ENCODE data around the gene RYR3.

The RYR3 gene

DNA sequence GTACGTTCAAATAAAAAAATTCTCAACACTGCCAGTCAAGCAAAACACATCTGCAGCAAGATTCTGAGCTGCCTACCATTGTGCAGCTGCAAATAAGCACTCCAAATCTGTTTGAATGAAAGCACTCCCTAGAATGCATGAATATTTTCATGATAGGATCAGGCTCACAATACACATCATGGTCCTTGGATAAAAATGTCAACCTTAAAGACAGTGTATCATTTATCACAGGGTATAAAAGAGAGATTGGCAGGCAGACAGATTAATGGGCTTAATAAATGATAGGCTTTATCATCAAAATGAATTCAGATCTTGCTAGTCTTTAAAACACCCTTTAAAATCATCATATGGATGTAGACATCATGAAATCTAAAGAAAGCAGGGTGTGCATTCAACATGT, 9.2 kb downstream of the RYR3 start:
- TF ChIP-seq, protein P1, sequence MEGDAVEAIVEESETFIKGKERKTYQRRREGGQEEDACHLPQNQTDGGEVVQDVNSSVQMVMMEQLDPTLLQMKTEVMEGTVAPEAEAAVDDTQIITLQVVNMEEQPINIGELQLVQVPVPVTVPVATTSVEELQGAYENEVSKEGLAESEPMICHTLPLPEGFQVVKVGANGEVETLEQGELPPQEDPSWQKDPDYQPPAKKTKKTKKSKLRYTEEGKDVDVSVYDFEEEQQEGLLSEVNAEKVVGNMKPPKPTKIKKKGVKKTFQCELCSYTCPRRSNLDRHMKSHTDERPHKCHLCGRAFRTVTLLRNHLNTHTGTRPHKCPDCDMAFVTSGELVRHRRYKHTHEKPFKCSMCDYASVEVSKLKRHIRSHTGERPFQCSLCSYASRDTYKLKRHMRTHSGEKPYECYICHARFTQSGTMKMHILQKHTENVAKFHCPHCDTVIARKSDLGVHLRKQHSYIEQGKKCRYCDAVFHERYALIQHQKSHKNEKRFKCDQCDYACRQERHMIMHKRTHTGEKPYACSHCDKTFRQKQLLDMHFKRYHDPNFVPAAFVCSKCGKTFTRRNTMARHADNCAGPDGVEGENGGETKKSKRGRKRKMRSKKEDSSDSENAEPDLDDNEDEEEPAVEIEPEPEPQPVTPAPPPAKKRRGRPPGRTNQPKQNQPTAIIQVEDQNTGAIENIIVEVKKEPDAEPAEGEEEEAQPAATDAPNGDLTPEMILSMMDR (IDR thresholded peaks at IDR 0.05; ENCODE audit: borderline replicate concordance, insufficient read depth, low read depth, low read length) = no peak

DNA sequence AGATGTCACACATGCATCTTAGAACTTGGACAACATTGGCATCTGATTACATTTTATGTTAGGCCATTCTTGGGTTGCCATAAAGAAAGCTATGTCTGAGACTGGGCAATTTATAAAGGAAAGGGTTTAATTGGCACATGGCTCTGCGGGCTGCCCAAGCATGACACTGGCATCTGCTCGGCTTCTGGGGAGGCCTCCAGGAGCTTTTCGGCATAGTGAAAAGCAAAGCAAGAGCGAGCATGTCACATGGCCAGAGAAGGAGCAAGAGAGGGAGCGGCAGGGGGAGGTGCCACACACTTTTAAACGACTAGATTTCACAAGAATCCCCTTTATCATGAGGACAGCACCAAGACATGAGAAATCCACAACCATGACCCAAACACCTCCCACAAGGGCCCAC, 11.3 kb downstream of the RYR3 start:
- TF ChIP-seq, protein P1 (IDR thresholded peaks at IDR 0.05; ENCODE audit: borderline replicate concordance, insufficient read depth, low read depth, low read length) = no peak
- H3K4me3 ChIP-seq (ENCODE audit: low read depth, low read length) = no peak overlapping the region

More for the DNA sequence above, 9.2 kb downstream of the RYR3 start:
- H3K4me3 ChIP-seq (ENCODE audit: low read depth, low read length) = no peak overlapping the region

DNA sequence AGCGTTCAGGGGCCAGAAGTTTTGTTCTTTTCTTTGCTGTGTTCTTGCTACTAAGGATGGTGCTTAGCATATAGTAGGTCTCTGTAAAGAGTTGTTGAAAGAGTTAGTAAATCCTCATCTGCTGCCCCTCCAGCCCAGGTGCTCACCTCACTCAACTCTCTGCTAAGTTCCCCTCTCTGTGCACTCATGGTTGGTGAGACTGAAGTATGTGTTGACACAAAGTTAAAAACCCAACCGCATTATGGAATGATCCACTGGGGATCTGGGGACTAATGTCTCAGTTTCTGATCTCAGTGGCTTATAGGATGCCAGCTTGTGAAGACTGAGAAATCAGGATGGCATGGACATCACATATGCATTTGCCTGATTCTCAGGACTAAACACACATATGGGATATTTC, 13.8 kb downstream of the RYR3 start:
- TF ChIP-seq, protein P1 (IDR thresholded peaks at IDR 0.05; ENCODE audit: borderline replicate concordance, insufficient read depth, low read depth, low read length) = no peak
- no peak overlapping the region for H3K4me3 ChIP-seq (ENCODE audit: low read depth, low read length)

DNA sequence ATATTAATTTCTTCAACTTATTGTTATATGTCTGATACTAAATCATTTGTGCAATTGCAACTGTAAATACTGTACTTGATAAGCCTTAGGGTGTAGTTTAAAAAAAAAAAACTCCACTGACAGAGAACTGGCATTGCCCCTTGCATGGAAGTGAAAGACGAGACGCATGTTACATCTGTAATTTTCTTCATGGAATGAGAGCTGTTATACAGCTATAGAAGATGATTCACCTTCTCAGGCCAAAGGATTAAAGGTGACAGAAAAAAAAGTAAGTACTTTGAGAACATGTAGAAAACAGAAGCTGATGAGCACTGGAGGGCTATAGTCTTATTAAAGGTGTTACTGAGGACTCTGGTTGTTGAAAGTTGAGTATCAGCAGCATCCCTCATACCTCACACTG, 16.1 kb downstream of the RYR3 start:
- TF ChIP-seq, protein P1 (IDR thresholded peaks at IDR 0.05; ENCODE audit: borderline replicate concordance, insufficient read depth, low read depth, low read length) = no peak

DNA sequence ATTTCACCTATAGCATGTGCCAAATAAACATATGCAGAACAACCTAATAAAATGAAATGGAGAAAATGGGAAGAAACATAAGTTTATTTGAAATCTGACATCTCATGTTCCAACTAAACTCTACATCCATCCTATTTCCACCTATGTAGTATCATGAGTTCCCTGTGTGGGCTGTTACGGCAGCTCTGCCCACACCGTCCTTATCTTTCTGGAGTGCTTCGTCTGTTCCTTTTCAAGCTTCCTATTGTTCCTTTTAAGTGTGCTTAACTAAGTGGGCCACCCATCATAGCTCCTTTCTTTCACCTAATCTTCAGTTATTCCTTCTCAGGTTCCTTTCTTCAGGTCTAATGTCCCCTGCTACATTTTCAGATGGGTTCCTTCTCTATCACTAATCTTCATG, 17.3 kb downstream of the RYR3 start:
- TF ChIP-seq, protein P1 (IDR thresholded peaks at IDR 0.05; ENCODE audit: borderline replicate concordance, insufficient read depth, low read depth, low read length) = no peak
- no peak overlapping the region for H3K4me3 ChIP-seq (ENCODE audit: low read depth, low read length)

More for the DNA sequence above, 16.1 kb downstream of the RYR3 start:
- H3K4me3 ChIP-seq (ENCODE audit: low read depth, low read length) = no peak overlapping the region

DNA sequence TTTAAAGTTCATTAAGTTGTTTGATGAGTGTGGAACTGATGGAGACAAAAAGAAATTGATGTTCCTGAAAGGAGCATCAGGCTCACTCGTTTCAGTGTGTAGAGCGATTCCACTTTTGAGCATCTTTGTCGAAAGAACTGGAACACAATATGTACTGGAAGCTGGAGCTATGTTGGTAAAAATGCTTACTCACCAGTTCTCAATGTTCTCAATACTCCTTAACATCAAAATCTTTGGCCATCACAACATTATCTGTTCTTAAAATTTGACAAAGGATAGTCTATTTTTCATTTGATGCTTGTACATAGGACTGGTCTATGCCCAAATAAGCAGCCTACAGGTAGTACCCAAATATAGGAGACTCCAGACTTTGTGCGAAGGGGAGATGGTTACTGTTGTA, 18.7 kb downstream of the RYR3 start:
- H3K4me3 ChIP-seq (ENCODE audit: low read depth, low read length) = no peak overlapping the region
- TF ChIP-seq, protein P1 (IDR thresholded peaks at IDR 0.05; ENCODE audit: borderline replicate concordance, insufficient read depth, low read depth, low read length) = no peak

DNA sequence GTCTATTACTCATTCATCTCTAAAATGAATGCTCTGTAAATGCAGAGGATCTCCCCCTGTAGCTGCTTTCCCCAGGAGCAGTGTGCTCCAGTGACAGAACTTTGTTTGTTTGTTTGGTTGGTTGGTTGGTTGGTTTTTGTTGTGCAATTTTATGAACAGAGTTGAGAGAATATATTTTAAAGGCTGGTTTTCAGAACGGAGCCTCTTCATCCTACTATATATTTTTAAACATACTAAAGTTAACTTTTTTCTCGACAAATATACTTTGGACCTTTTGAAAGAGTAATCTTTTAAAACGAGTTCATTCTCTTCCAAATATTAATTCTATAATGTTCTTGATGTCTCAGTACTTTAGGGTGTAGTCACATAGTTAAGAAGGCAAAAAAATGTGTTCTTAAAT, 20.2 kb downstream of the RYR3 start:
- no peak overlapping the region for H3K4me3 ChIP-seq (ENCODE audit: low read depth, low read length)
- TF ChIP-seq, protein P1 (IDR thresholded peaks at IDR 0.05; ENCODE audit: borderline replicate concordance, insufficient read depth, low read depth, low read length) = no peak
